ENCODE results near the gene LHFPL2. TPM values are rescaled to one million over a fixed set of nuclear protein-coding genes. Genes with fewer than 3 reads are reported as not detected.

The LHFPL2 gene
- total and polyA plus RNA-seq, 2 of the 4 experiments (the other 2 are of a cell fraction) = 6.5 to 11.3 TPM

- Histone ChIP-seq H4K5ac (ENCODE audit: low read depth, low read length) (peak overlapping the region; percentile 35), H3K27ac (ENCODE audit: insufficient read depth, low read length) (peak overlapping the region; percentile 47), H3K18ac (ENCODE audit: low read depth, low read length) (peak overlapping the region; percentile 59), H3K56ac (ENCODE audit: extremely low read depth, insufficient read depth, low read length) (no peak overlapping the region), H2AK9ac (replicated peaks; ENCODE audit: low read depth, low read length, poor library complexity) (no peak overlapping the region), H3K9me1 (ENCODE audit: insufficient read depth, low read length) (peaks cover 30% of the 10 kb centered on the region), H2BK120ac (ENCODE audit: low read depth, low read length) (peak overlapping the region; percentile 28; the same call in 1 of the 2 replicates), H3K14ac (replicated peaks; ENCODE audit: low read depth, low read length) (peak overlapping the region; percentile 1; the same call in 1 of the 2 replicates), H2BK20ac (ENCODE audit: low read depth, low read length) (peak overlapping the region; percentile 65), H4K8ac (ENCODE audit: low read depth in 2 of 2, low read length in 2 of 2) (peak overlapping the region; percentile 0 to 43; a peak in 3 of 4 replicates), H3K9ac (ENCODE audit: low read depth, low read length) (no peak overlapping the region), H4K91ac (ENCODE audit: insufficient read depth, low read depth, low read length) (peak overlapping the region; percentile 37), H3K27me3 (ENCODE audit: control insufficient read depth, insufficient read depth, low read length) (no peaks in the 10 kb centered on the region), H3K4ac (ENCODE audit: low read depth, low read length) (peak overlapping the region; percentile 5), H2AK5ac (ENCODE audit: low read depth, low read length) (peak overlapping the region; percentile 52), H2BK5ac (ENCODE audit: low read depth, low read length, poor library complexity, severe bottlenecking) (peak overlapping the region; percentile 38), H3K4me1 (ENCODE audit: control insufficient read depth, insufficient read depth, low read length) (peaks cover 28% of the 10 kb centered on the region), H3K9me3 (ENCODE audit: control insufficient read depth, insufficient read depth, low read length) (no peaks in the 10 kb centered on the region), H3K23ac (ENCODE audit: low read depth, low read length) (peak overlapping the region; percentile 30; the same call in 1 of the 2 replicates), H3K4me3 (ENCODE audit: insufficient read depth, low read depth, low read length) (no peak overlapping the region), H3K4me2 (ENCODE audit: low read depth, low read length) (no peak overlapping the region), H2BK15ac (ENCODE audit: low read depth, low read length) (peak overlapping the region; percentile 53; the same call in 1 of the 3 replicates), H2AFZ (replicated peaks; ENCODE audit: low read length, poor library complexity) (no peak overlapping the region), H3K36me3 (ENCODE audit: control insufficient read depth, insufficient read depth, low read length) (peaks cover 7% of the 10 kb centered on the region), H3K79me1 (ENCODE audit: low read depth in 1 of 2, low read length in 2 of 2) (peaks cover 31 to 52% of the 10 kb centered on the region in 2 experiments), H4K20me1 (ENCODE audit: insufficient read depth, low read length) (peaks cover 7% of the 10 kb centered on the region)
- ChIA-PET POLR2A (ENCODE audit: unreplicated experiment) (no interaction called here), CTCF (no interaction called here)
- no peak for ATAC-seq (ENCODE audit: low read depth)
- peak; percentile 79 for DNase-seq
- dilution Hi-C loops (cut with HindIII; ENCODE audit: low sequenced_read_pairs, unreplicated experiment) (no loop called here), in situ Hi-C loops (cut with MboI; ENCODE audit: low sequenced_read_pairs) (no loop called here), intact Hi-C loops (cut with micrococcal nuclease) (no loop called here)
- TF ChIP-seq MXI1 (IDR thresholded peaks at IDR 0.05; ENCODE audit: borderline replicate concordance, low read depth, low read length) (no peak), CHD1 (IDR thresholded peaks at IDR 0.05; ENCODE audit: low read depth, low read length) (no peak), RAD21 (IDR thresholded peaks at IDR 0.05; ENCODE audit: low read length) (no peak), USF2 (IDR thresholded peaks at IDR 0.05; ENCODE audit: low read depth, low read length) (no peak), BHLHE40 (IDR thresholded peaks at IDR 0.05; ENCODE audit: low read depth, low read length) (no peak), CEBPB (IDR thresholded peaks at IDR 0.05; ENCODE audit: low read depth, low read length) (peak; percentile 55), SMC3 (IDR thresholded peaks at IDR 0.05; ENCODE audit: low read depth, low read length) (no peak)
- WGBS, 2 experiments (ENCODE audit: extremely low coverage in 2 of 2, insufficient read length in 1 of 2) = no CpG with 5 or more reads among the region's 3 CpGs
- BruUV-seq (replicated peaks) = no TSS peak
Observed at GRCh38 chr5:78587775-78588291, 60.7 kb downstream of the LHFPL2 start.

All from IMR-90 (cell line).